ENCODE measurements around the gene MRS2. TPM values are rescaled to one million over a fixed set of nuclear protein-coding genes. Genes with fewer than 3 reads are reported as not detected.
"Not testable (repeated sequence)": the region's sequence is repeated elsewhere in the genome, so short reads cannot be mapped to it uniquely, and the experiment has no call there.

MRS2 gene
- 10 to 100 TPM; 23.6 to 28.5 (median 25.0) TPM for total RNA-seq

DNA sequence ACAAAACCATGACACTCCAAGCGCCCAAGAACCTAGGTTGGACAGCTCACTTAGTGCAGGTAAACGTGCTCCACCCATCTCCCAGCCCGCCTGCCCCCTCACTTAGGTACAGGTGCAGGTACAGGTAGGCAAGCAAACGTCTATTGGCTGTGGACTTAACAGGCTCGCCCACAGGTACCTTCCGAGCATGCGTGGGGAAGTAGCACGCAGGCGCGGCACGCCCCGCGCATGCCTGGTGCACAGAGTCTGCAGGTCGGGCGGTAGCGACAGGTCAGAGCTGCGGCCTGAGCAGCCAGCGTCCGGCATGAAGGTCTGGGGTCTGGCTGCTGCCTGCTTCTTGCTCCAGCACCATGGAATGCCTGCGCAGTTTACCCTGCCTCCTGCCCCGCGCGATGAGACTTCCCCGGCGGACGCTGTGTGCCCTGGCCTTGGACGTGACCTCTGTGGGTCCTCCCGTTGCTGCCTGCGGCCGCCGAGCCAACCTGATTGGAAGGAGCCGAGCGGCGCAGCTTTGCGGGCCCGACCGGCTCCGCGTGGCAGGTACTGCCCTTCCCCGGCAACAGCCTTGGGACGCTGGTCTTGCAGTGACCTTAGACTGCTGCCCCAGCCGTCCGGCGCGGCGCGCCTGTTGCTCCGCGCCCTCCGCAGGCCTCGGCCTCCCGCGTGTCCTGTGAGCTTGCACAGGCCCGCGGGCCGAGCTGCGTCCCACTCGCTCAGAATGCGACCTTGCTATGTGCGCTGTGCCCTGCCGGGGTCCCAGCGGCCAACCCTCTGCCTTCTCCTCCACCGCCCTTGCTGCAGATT lies at the start of gene MRS2:
Gene MRS2 (plus strand): TSS at position 240 of the 804 bp plus-strand sequence. CDS start 111 bp downstream, at position 351.
- no peaks in the 10 kb centered on the region for H3K9me3 Mint-ChIP-seq
- ATAC-seq (peak; percentile 97), DNase-seq (peak; percentile 70)
- peak within 1 kb of the TSS; percentile 95 for H3K4me3 Mint-ChIP-seq
- H3K4me1 Mint-ChIP-seq (ENCODE audit: low read depth): peaks cover 23% of the 10 kb centered on the region
- H3K27me3 Mint-ChIP-seq (ENCODE audit: low read depth): peaks cover 20% of the 10 kb centered on the region
- peaks cover 1% of the 10 kb centered on the region for H3K36me3 Mint-ChIP-seq (ENCODE audit: insufficient read depth)

- Mint-ChIP-seq H3K4me1 (ENCODE audit: low read depth) (peaks cover 11% of the 10 kb centered on the region), H3K27me3 (ENCODE audit: low read depth) (peaks cover 13% of the 10 kb centered on the region), H3K4me3 (no peak overlapping the region), H3K36me3 (ENCODE audit: insufficient read depth) (no peaks in the 10 kb centered on the region), H3K9me3 (no peaks in the 10 kb centered on the region)
- DNase-seq (no peak), ATAC-seq (no peak)
Measured at GRCh38 chr6:24353861-24354260, 48.9 kb upstream of the MRS2 start.

DNA sequence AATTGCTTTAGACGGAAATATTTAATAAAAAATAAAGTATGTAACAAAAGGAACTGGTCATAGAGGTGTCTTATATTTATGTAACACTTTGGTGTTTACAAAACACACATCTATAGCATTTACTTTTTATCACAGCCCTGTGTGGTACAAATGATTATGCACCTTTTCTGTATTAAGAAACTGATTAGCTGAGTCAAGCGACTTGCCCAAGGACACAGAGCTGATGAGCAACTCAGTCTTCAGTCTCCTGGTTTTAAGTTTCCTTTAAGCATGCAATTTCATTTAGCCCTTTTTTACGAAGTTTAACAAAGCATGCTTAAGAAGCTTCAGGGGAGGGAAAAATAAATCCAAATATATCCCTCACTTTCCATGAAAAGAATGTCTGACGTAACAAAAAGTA lies 47.3 kb upstream of the MRS2 start:
- ATAC-seq (no peak), DNase-seq (no peak)
- H3K4me3 Mint-ChIP-seq: no peak overlapping the region
- peaks cover 12% of the 10 kb centered on the region for H3K27me3 Mint-ChIP-seq (ENCODE audit: low read depth)
- peaks cover 19% of the 10 kb centered on the region for H3K4me1 Mint-ChIP-seq (ENCODE audit: low read depth)
- H3K36me3 Mint-ChIP-seq (ENCODE audit: insufficient read depth): no peaks in the 10 kb centered on the region
- no peaks in the 10 kb centered on the region for H3K9me3 Mint-ChIP-seq

DNA sequence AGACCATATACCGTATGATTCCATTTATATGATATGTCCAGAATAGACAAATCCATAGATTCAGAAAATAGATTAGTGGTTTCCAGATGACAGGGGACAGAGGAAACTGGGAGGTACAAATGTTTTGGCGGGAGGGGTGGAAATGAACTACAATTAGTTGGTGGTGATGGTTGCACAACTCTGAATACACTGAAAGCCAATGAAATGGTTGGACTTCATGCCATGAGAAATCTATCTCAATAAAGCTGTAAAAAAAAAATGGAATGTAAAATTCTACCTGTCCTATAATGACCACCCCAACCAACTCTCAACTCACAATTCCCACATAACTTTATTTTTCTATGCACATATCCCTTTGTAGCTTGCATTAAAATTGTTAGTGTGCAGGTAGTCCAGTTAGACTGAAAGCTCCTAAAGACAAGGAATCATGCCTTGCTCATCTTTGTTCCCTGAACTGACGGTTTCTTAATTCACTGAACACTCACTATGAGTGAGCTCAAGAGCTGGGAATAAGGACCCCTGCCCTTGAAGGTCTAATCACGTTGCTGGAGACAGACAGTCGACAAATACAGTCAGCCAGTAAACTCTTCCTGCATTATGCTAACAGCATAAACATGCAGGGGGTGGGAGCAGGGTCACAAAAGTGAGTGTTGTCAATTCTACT lies 46.3 kb upstream of the MRS2 start:
- H3K36me3 Mint-ChIP-seq (ENCODE audit: insufficient read depth): no peaks in the 10 kb centered on the region
- no peak overlapping the region for H3K4me3 Mint-ChIP-seq
- DNase-seq: no peak
- no peaks in the 10 kb centered on the region for H3K9me3 Mint-ChIP-seq
- peaks cover 8% of the 10 kb centered on the region for H3K27me3 Mint-ChIP-seq (ENCODE audit: low read depth)
- no peak for ATAC-seq
- H3K4me1 Mint-ChIP-seq (ENCODE audit: low read depth): peaks cover 27% of the 10 kb centered on the region

GRCh38 chr6:24357336-24358218 lies 45.2 kb upstream of the MRS2 start, which contains the start of gene DCDC2:
DCDC2 (minus strand) TSS chr6:24358059; CDS start chr6:24357750, 309 bp downstream.
- peak within 1 kb of the TSS; percentile 79 for H3K4me3 Mint-ChIP-seq
- H3K36me3 Mint-ChIP-seq (ENCODE audit: insufficient read depth): no peaks in the 10 kb centered on the region
- no peaks in the 10 kb centered on the region for H3K9me3 Mint-ChIP-seq
- peaks cover 27% of the 10 kb centered on the region for H3K4me1 Mint-ChIP-seq (ENCODE audit: low read depth)
- DNase-seq (peak; percentile 13), ATAC-seq (peak; percentile 25 to 29)
- peaks cover 9% of the 10 kb centered on the region for H3K27me3 Mint-ChIP-seq (ENCODE audit: low read depth)

DNA sequence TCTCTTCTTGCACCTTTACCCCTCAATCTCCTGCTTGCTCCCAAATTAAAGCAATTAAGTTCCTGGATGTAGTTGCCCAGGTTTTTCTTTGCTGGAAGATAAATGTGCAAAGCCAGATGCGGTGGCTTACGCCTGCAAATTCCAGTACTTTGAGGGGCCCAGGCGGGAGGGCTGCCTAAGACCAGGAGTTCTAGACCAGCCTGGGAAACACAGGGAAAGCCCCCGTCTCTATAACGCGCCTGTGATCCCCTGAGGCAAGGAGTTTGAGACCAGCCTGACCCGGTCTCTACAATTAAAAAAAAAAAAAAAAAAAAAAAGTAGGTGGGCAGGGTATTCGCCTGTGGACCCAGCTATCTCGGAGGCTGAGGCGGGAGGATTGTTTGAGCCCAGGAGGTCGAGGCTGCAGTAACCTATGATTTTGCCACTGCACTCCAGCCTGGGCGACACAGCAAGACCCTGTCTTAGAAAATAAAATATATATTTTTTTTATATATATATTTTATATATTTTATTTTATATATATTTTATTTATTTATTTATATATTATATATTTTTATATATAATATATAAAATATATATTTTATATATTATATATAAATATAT lies 44.4 kb upstream of the MRS2 start:
- ATAC-seq (no peak), DNase-seq (no peak)
- H3K4me3 Mint-ChIP-seq: peak overlapping the region; percentile 79
- H3K4me1 Mint-ChIP-seq (ENCODE audit: low read depth): peaks cover 27% of the 10 kb centered on the region
- H3K27me3 Mint-ChIP-seq (ENCODE audit: low read depth): peaks cover 13% of the 10 kb centered on the region
- no peaks in the 10 kb centered on the region for H3K9me3 Mint-ChIP-seq
- H3K36me3 Mint-ChIP-seq (ENCODE audit: insufficient read depth): no peaks in the 10 kb centered on the region

DNA sequence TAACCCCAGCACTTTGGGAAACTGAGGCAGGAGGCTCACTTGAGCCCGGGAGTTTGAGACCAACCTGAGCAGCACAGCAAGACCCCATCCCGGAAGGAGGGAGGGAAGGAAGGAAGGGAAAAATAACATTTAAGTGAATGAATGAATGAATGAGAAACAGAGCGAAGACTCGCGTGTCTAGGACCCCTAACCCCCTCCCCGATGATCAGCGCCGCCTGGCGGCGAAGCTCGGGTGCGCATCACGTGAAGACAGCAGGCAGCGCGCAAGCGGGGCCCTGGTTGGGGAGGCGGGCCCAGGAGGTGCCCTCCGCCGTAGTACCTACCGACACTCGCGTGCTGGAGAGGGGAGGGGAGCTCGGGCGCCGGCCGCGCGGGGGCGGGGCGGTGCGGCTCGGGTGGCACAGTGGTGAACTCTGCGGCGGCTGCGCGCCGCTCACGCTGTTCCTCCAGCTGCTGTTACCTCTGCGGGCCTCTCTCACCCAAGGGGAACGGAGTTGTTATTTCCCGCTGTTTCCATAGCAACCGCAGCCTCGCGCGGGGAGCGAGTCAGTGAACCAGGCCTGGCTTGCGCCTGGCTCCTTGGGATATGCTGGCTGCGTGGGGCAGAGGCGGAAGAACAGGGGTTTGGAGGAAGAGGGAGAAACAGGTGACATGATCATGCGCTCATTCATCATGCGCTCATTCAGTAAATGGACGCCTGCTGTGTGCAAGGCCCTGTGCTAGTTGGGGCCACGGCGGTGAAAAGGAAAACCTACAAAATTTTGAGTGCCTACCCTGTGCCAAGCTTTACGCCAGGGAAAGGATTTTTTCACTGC lies 42.9 kb upstream of the MRS2 start:
- peak; percentile 75 for DNase-seq
- Mint-ChIP-seq H3K4me3 (peak overlapping the region; percentile 76), H3K4me1 (ENCODE audit: low read depth) (peaks cover 27% of the 10 kb centered on the region), H3K9me3 (no peaks in the 10 kb centered on the region), H3K36me3 (ENCODE audit: insufficient read depth) (no peaks in the 10 kb centered on the region), H3K27me3 (ENCODE audit: low read depth) (peaks cover 19% of the 10 kb centered on the region)
- ATAC-seq: peak; percentile 93 to 95

DNA sequence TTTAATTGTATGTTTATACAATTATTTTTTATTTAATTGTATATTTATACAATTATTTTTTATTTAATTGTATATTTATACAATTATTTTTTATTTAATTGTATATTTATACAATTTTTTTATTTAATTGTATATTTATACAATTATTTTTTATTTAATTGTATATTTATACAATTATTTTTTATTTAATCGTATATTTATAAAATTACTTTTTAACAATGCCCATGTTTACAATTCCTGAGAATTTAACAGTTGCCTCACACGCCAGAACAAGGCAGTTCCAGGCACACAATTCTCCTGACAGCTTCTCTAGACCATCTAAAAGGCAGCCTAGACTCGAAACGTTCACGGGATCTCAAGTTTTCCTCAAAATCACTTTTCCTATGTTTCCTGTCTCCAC lies 40.4 kb upstream of the MRS2 start:
- H3K36me3 Mint-ChIP-seq (ENCODE audit: insufficient read depth); ATAC-seq; H3K4me3 Mint-ChIP-seq; DNase-seq; H3K9me3 Mint-ChIP-seq: not testable (repeated sequence)
- Mint-ChIP-seq H3K4me1 (ENCODE audit: low read depth) (peaks cover 25% of the 10 kb centered on the region), H3K27me3 (ENCODE audit: low read depth) (peaks cover 25% of the 10 kb centered on the region)

- H3K36me3 Mint-ChIP-seq (ENCODE audit: insufficient read depth); H3K9me3 Mint-ChIP-seq; DNase-seq; ATAC-seq; H3K4me3 Mint-ChIP-seq: not testable (repeated sequence)
- H3K27me3 Mint-ChIP-seq (ENCODE audit: low read depth): peaks cover 30% of the 10 kb centered on the region
- peaks cover 11% of the 10 kb centered on the region for H3K4me1 Mint-ChIP-seq (ENCODE audit: low read depth)
Measured at GRCh38 chr6:24365103-24365633, 37.6 kb upstream of the MRS2 start.

- H3K4me3 Mint-ChIP-seq: no peak overlapping the region
- DNase-seq: no peak
- H3K36me3 Mint-ChIP-seq (ENCODE audit: insufficient read depth): no peaks in the 10 kb centered on the region
- H3K9me3 Mint-ChIP-seq: no peaks in the 10 kb centered on the region
- no peaks in the 10 kb centered on the region for H3K4me1 Mint-ChIP-seq (ENCODE audit: low read depth)
- H3K27me3 Mint-ChIP-seq (ENCODE audit: low read depth): peaks cover 24% of the 10 kb centered on the region
- ATAC-seq: no peak
Measured at GRCh38 chr6:24374612-24375011, 28.1 kb upstream of the MRS2 start.

- H3K4me1 Mint-ChIP-seq (ENCODE audit: low read depth): no peaks in the 10 kb centered on the region
- DNase-seq: no peak
Measured at GRCh38 chr6:24376871-24377270, 25.9 kb upstream of the MRS2 start.

GRCh38 chr6:24378473-24379097 lies 24.2 kb upstream of the MRS2 start:
- H3K27me3 Mint-ChIP-seq (ENCODE audit: low read depth): peaks cover 16% of the 10 kb centered on the region
- no peak for ATAC-seq
- H3K4me1 Mint-ChIP-seq (ENCODE audit: low read depth): no peaks in the 10 kb centered on the region
- no peaks in the 10 kb centered on the region for H3K36me3 Mint-ChIP-seq (ENCODE audit: insufficient read depth)
- DNase-seq: no peak
- no peaks in the 10 kb centered on the region for H3K9me3 Mint-ChIP-seq
- no peak overlapping the region for H3K4me3 Mint-ChIP-seq

More at GRCh38 chr6:24376871-24377270, 25.9 kb upstream of the MRS2 start:
- Mint-ChIP-seq H3K9me3 (no peaks in the 10 kb centered on the region), H3K27me3 (ENCODE audit: low read depth) (peaks cover 22% of the 10 kb centered on the region), H3K36me3 (ENCODE audit: insufficient read depth) (no peaks in the 10 kb centered on the region), H3K4me3 (no peak overlapping the region)
- ATAC-seq: no peak
